Measurements from ENCODE around the gene BMF.

The BMF gene

DNA sequence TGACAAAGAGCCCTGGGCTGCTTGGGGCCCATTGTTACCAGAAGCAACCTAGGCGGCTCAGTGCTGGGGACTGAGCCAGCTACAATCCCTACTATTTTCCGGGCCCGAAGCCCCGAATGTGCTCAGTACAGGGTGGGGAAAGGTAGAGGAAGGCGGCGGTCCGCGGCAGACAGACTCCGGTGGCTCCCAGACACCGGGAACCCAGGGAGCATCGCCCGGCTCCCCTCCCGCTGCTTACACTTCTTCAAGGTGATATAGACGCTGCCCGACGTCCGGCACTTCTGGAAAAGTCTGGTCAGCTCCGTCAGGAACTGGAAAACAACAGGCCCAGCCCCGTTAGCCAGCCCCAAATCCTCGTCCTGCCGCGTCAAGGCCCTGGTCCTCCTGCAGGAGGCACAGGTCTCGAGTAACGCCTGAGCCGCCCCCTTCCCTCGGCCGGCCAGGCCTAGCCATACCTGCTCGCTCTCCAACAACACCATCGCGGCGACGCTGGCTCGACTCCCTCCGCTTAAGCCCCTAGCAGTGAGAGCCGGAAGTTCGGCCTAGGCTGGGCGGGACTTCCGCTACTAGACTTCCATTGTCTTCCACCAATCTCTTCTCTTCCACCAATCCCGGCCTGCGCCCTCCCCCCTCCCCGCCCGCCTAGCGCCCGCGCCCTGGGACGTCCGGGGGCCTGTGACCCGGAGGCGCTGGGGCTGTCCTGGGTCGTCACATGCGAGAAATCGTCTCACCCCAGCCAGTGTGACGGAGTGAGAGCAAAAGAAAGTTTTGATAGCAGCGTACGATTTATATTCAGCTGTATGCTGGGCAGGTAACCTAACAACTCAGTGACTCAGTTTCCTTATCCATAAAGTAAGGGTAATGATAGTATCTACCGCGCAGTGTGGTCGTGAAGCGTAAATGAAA, 69.8 kb downstream of the BMF start, which contains the start of gene SRP14:
TSS of gene SRP14 (minus strand) at position 544 of the 906 bp plus-strand sequence. CDS start at position 479, 65 bp downstream.
- peak; percentile 93 to 94 for DNase-seq (ENCODE audit: low read depth in 2 of 2)
- TF ChIP-seq CTCF (IDR thresholded peaks at IDR 0.05; ENCODE audit: low read depth, low read length), result no peak
- H3K4me3 ChIP-seq (replicated peaks in 1 of 2; ENCODE audit: low read depth in 2 of 2, low read length in 2 of 2), result peak within 1 kb of the TSS; percentile 86 to 90

DNA sequence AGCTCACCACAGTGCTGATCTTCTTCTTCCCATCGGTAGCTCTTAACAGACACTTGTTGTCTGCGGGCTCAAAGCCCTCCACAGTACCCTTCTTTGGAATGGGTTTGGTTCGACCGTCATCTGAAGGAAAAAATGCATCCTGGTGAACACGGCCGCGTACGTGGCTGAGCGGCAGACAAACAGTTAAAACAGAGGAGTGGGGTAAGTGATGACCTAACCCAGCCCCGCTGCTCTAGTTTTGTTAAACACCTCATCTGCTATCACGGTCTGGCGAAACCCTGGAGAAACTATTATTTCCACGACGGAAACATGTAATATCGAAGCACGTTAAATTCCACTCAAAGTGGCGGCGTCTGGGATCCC, 70.4 kb downstream of the BMF start:
- DNase-seq (ENCODE audit: low read depth in 2 of 2), result peak; percentile 30 to 50
- H3K4me3 ChIP-seq (replicated peaks in 1 of 2; ENCODE audit: low read depth in 2 of 2, low read length in 2 of 2), result peak overlapping the region; percentile 86 to 90
- no peak for TF ChIP-seq CTCF (IDR thresholded peaks at IDR 0.05; ENCODE audit: low read depth, low read length)

All from cardiac fibroblast (primary cell).